CD4-positive, alpha-beta T cell treated with Interleukin-21 for 1 hour (primary cell): Measurements from ENCODE around the gene GRID1.

Experiments
- DNase-seq: peaks from one replicate; pipeline ENCODE4 v3.0.0-alpha.2; 2020

GRID1 gene

DNA sequence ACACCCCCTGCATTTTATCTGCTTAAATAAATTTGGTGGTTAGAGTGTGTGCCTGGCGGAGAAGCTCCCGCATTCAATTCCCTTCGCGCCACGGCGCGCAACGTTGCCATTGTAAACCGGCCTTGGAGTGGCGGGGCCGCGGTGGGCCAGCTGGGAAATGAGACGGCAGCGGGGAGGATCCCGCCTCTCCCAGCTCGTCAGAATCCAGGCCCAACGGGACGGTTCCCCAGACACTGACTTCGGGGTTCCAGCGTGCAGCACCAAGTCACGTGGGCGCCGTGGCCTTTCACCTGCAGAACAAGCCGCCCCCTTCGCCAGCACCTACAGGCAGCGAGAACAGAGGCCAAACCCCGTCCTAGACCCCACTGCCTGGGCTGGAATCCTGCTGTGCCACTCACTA lies 103.4 kb downstream of the GRID1 start:
- DNase-seq = no peak

DNA sequence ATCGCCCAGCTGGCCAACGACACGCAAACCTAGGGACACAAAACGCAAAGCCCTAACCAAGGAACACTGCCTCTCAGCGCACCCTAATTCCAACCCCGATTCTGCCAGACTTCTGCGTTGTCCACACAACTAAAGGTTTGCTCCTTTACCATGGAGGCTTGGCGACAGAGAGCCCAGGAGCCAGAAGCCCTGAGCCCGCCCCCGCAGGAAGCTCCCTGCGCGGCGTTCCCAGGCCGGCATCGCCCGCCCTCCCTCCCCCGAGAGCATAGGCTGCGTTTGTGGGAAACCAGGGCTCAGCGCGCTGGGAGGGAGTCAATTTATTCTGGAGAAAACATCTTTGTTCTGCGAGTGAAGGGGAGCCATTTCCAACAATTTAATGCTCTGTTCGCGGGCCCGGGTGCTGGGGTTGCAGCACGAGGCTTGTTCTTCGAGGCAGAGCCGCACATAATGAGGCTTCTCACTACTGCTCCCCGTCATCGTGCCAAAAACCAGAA lies 103.9 kb downstream of the GRID1 start:
- no peak for DNase-seq

DNA sequence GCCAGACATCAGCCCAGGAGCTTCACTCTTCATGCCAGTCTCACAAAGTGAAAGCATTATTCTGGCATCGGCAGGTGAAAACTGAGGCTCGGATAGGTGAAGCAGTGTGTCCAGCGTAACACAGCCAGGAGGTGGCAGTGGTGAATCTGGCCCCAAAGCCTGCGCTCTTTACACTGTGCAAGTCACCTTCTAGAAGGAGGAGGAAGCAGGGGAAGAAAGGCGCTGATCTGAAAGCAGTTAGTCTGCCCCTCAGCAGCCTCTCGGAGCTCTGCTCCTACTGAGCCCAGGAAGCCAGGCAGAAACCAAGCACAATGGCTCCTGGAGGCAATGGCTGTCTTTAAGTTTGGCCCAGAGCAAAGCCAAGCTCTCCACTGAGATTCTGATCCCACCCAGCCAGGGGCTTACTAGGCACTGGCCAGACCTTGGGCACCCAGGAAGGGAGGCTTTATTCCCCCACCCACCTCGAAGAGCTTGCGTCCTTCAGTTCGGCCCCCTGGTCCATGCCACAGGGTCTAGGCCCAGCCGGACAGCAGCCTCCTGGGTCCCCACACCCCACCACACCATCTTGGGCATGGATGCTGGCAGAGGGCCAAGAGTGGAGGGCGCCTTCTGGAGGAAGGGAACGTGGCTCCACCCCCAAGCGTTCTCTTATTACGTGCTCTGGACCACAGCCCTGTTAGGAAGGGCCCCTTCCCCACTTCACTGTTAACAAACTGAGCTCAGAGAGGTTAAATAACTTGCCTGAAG lies 104.5 kb downstream of the GRID1 start:
- DNase-seq = no peak

DNA sequence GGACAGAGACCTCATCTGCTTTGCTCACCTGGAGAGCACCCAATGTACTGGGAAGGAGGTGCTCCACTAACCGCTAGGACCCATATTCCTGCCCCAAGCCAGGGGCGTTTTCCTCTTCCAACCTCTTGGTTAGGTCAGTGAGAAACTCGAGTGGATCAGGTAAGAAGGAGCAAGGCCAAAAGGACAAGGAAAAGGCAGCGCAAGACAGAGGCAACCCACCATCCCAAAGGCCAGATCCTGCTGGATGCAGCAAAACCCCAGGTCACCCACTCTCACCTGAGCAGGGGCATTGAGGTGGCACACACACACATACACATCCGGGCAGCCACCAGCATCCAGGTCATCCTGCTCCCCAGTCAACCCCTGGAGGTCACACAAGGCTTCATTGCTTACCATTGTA lies 105.1 kb downstream of the GRID1 start:
- no peak for DNase-seq

DNA sequence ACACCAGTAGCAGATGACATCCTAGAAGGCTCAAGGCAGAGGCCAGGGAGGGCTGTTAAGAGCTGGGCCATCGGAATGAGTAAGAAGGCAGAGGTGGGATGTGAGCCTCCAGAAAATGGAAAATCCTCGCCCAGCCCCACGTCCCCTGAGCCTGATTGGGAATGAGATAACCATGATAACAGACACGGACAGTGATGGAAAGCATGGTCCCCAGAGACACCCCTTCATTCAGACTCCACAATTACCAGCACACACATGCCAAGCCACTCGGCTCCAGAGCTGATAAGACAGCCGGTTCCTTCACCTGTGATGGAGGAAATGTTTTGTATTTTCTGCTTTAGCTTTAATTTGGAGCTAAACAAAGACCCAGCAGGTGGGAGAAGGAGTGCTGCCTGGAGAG lies 106.0 kb downstream of the GRID1 start:
- no peak for DNase-seq

DNA sequence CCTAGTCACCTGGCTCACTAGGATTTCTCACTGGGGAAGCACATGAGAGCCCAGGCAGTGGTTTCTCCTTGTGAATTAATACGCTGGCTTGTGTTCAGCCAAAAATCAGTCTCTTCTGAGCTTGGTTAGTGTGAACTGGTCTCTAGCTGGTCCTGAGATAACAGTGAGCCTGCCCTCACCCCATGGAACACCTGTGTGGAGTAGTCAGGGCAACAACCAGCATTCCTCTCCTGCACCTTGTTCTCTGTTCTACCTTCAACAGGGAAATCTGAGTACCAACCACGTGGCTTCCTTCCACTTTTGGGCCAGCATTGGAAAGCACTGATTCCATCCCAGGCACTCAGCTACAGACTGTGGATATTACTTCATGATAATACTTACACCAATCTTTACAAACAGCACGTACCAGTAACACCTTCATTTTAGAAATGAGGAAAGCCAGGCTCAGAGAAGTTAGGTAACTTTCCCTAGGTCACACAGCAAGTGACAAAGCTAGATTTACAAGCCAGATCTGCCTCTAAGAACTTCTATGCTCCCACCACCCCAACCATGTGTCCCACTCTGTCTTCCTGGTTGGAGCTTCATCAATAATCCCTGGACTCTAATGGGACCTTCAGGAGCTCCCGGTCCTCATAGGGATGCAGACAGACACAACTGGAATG lies 106.6 kb downstream of the GRID1 start:
- DNase-seq = no peak

DNA sequence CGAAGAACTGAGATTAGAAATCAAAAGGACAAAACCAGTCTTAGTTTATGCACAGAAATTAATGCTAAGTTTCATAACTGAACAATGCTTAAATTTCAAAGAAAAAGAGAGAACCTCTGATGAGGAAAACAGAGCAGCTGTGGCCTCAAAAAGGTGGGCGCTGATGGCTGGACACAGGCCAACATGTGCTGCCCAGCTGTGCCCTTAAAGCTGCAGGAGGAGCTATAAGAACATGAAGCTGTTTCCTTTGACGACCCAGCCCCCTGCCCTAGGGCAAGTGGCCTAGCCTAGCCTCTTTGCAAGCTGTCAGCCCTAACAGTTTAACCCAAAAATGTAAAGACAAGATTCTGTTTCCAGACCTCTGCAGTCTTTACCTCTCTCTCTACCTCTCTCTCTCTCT lies 107.7 kb downstream of the GRID1 start:
- DNase-seq = no peak

DNA sequence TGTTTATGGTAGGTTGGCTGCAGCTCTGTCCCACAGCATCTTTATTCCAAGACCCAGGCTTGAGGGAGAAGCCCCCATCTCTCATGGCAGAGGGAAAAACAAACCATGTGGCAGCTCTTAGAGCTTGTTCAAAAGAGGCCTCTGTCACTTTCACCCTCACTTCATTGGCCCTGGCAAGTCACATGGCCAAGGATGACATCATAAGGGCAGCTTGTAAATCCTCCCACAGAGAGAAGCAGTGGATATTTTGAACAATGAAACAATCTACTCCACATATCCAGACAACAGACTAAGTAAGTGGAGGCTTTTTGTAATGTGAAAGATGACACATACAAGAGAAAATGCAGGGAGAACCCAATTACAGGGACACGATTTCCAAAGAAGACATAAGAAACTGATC lies 108.1 kb downstream of the GRID1 start:
- DNase-seq = no peak

DNA sequence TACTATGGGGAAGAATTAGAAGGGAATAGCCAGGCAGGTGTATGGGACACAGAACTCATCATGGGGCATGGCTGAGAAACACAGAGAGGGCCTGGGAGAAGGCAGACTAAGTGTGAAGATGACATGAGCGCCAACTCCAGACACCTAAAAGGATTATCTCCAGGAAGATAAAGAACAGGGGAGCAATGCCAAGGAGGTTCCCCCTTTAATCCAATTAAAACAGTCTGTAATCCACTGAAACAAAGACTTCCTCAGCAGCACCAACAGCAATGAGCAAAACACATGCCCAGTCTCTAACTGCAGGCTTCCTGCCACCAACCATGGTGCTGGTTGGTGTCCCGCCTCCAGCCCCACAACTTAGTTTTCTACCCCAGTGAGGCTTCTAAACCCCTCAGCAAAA lies 108.9 kb downstream of the GRID1 start:
- DNase-seq = no peak

DNA sequence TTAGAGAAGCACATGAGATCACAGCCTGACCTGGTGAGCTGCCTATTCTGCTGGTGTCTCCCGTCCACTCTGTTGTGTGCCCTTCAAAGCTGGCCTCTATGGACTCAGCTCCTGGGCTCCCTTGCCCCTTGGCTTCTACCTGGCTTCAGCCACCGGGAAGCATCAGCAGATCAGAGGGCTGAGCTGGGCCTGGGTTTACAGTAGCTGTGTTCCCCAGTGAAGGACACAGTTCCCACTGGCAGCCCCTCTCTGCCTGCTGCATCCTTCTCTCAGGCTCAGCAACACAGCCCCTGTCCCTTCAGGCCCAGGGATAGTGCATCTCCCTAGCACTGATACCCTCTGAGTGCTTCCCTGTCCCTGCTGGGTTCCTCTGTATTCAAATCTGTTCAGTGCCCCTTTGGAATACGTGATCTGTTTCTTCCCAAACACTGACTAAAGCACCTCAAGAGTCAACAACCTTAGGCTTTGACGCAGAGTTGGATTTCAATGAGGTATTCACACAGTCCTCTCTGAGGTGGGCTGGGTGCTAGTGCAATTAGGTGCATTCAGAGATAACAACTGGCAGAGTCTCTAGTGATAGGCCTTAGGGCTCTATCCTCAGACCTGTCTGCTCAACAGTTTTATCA lies 109.8 kb downstream of the GRID1 start:
- DNase-seq = no peak

DNA sequence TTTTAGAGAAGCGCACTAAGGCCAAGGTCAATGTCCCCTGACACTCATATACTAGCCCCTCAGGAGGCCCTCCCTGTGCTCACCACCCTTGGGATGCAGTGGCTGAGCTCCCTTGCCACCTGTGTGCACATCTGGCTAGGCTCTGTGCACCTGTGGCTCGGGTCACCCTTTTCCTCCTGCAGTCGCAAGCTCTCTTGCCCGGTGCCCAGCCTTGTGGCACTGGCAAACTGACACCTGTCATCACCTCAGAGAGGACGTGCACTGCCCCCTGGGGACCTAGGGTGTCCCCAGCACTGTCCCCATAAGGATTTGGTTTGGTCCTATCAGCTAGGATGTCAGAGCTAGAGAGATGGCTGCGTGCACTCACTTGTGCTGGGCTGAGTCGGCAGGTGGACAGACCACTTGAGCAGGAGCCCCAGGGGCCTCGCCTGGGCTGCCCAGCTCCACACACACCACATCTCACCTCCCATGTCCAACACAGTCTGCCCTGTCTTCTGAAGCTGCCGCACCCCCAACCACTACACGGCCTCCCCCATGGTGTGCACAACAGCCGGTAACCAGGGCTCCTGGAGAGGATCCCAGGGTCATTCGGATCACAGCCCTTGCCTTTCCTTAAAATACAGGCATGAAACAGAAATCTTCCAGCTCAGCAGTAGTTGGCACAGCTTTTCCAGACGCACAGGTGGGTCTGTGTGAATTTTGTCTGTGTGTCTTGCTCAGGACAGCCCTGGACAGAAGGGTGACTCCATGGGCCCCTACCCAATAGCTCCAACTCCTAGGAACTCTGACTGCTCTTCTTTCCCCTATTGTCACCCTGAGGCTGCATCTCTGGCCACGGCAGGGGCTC lies 111.0 kb downstream of the GRID1 start:
- DNase-seq = no peak

DNA sequence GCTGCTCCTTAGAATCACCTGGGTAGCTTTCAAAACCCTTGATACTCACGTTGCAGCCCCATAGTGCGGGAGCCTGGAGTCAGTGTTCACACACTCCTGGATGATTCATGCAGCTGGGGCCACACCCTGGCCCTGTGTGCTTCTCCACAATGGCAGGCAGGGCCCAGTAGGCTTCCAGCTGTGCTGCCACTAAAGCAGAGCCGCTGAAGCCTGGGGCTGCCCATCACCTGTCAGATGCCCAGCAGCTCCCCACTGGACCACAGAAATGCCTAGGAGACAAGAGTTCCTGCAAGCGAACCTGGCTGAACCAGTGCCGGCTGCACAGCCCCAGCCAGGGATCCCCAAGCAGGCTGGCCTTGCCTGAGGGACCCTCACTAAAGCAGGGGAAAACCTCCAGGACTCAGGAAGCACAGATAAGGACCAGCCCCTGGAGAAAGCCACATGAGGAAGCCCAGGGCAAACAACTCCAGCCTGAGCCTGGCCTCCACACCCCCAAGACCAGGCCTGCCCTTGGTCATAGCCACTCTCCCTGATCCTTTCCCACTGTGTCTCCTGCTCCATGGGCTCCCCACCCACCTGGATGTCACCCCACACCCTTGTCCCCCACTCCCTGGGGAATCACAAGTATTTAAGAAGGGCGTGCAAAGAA lies 111.9 kb downstream of the GRID1 start:
- no peak for DNase-seq

DNA sequence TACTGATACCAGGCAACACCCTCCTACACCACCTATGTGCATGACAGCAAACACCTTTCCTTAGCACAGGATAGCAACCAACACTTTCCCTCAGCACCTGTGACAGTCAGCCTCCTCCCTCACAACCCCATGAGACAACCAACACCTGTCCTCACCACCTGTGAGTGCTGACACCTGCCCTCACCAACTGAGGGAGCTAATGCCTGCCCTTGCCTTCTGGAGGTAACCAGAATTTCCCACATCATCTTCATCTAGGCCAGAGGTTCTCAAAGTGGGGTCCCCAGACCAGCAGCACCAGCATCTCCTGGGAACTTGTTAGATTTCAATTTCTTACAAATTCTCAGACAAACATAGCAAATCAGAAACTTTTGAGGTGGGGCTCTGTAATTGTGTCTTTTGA lies 112.5 kb downstream of the GRID1 start:
- no peak for DNase-seq

DNA sequence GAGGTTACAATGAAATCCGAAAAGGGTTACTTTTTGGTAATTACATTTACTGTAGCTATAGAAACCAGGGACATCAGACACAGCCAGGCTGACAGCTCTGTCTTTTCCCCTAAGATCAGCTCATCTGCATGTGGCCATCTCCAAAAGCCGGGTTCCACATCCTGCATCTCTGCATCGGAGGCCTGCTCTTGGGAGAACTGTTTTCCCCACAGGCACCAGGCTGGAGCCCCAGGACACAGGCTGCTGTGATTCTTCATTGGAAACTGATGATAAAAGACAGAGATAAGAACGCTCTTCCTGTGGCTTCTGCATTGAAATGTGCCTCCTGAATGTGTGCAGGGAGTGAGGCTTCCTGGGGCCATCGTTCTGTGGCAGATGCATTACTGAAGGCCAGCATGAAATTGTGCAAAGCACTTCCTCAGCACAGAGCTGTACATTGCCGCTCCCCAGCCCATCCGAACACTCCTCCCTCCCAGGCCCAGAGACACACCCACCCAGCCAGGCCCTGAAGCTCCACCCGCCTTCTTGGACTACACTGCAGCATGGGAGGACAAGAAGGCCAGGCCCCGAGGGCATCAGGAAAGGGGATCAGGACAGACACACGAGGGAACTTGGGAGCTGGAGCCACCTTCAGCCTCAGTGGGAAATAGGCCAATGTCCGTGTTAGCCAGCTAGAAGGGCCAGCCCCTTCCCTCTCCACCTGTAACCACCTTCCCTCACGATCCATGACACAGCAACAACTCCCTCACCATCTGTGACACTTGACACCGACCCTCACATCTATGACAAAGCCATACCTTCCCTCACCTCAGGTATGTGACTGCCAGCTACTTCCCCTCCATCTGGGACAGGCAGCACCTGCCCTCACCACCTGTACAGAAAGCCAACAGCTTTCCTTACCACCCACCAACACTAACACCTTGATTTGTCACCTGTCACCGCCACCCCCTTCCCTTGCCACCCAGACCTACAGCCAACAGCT lies 113.2 kb downstream of the GRID1 start:
- DNase-seq = no peak

DNA sequence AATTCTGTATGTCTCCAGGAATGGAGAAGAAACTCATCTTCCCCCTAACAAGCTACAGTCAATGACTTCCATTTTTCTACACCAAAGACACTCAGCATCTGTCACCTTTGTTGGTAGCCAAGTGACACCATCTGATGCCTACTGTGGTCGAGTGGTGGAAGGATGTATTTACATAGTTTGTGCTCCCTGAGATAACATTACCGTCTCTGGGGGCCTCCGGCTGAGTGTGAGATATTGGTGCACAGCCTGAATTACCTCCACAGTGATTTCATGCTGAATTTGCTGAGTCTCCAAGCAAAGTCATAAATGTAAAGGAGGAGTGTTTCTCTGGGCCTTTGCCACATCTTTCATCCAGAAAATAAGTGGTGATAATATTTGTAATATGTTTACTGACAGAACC lies 114.0 kb downstream of the GRID1 start:
- DNase-seq = no peak

DNA sequence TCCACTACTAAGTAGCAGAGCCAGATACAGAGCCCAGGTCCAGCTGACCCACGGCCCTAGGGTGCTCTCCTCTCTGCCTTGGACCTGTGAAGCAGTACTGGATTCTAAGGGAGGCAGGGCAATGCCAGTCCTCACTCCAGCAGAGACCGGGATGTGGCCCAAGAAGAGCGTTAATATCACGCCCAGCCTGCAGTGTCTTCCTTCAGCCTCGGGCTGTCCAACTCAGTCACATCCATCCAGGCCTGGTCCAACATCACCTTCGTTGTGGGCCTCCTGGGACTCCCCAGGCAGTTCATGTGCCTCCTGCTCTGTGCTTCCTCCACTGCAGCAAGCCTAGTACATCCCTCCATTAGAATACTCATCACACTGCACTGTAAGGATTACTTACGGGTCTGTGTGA lies 114.5 kb downstream of the GRID1 start:
- no peak for DNase-seq

DNA sequence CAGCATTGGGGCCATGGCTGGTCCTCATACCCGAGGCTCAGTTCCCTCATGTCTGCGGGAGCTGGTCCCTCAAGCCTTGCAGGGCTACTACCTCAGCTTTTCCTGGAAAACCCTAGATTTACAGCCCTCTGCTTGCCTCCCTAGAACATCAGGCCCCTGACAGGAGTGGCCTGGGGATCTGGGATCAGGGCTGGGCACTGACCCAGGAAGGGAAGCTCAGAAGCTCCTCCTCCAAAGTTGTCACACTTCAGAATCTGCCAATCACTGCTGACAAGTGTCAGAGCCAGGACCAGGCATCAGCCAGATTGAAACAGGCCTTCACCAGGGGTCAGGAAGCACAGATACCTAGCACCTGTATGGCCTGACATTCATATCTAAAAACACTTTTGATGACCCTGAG lies 115.2 kb downstream of the GRID1 start:
- DNase-seq = no peak

DNA sequence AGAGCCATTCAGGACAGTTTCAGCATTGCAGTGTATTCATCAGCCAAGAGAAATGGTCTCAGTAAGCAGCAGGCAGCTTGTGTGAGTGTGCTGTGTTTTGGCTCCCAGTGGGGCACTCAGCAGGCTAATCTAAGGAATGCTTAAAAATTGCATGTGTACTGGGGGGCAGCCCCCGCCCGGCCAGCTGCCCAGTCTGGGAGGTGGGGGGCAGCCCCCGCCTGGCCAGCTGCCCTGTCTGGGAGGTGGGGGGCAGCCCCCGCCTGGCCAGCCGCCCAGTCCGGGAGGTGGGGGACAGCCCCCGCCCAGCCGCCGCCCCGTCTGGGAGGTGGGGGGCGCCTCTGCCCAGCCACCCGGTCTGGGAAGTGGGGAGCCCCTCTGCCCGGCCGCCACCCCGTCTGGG lies 116.2 kb downstream of the GRID1 start:
- no peak for DNase-seq

DNA sequence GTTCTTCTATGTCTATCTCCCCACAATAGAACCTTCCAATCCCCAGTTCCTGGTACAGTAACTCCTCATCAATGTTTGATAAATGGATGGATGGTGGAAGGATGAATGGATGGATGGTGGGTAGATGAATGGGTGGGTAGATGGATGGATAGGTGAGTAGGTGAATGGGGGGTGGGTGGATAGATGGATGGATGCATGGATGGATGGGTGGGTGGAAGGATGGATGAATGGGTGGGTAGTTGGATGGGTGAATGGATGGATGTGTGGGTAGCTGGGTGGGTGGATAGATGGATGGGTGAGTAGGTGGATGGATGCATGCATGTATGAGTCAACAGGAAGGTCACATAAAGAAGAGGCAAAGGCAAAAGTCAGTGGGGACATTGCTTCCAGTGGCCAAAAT lies 116.8 kb downstream of the GRID1 start:
- no peak for DNase-seq

DNA sequence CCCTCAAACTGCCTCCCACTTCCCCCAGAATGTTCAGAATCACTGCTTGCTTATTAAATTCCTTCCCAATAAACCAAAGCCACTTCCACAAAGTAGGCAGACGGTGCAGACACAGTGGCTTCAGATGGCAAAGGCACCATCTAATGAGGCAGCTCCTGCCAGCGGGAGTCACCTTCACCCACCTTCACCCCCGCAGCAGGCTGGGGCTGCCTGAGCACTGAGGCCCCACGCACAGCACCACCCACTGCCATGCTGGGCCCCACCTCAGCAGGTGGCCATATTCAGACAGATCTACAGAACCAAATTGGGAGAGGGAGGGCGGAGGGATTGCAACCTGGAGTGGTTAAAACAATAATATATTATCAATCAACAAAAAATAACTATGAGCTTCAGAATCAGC lies 118.5 kb downstream of the GRID1 start:
- no peak for DNase-seq

DNA sequence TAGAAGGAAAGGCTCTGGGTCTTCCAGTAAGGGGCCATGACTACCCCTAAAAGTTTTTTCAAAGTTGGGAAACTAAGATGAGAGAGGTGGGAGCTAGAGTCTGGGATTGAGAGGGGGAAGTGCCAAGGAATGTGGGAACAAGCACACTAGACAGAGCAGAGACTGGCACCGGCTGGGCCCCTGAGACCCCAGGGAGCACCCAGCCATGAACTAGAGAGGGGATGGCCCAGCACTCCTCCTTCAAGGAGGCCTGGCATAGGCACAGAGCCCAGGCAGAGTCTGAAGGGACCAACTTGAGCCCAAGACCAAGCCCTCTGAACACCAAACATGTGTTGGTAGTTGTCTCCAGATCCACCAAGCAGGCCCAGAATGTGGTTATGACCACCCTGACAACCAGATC lies 119.0 kb downstream of the GRID1 start:
- no peak for DNase-seq

DNA sequence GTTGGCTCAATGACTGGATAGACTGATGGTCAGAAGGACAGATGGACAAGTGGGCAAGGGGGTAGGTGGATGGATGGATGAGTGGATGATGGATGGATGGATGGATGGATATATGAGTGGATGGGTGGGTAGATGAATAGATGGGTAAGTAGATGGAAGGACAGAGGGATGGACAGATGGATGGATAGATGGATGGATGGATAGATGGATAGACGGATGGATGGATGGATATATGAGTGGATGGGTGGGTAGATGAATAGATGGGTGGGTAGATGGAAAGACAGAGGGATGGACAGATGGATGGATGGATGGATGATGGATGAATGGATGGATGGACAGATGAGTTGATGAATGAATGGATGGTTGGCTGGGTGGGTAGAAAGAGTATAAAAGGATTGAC lies 119.5 kb downstream of the GRID1 start:
- no peak for DNase-seq
